ENCODE data around the gene LPCAT1.
"Not testable (repeated sequence)": the region's sequence is repeated elsewhere in the genome, so short reads cannot be mapped to it uniquely, and the experiment has no call there.

The LPCAT1 gene

GRCh38 chr5:1480217-1480616, 43.5 kb downstream of the LPCAT1 start:
- no peak for DNase-seq (ENCODE audit: extremely low read depth, low read depth)

GRCh38 chr5:1479581-1480188, 44.1 kb downstream of the LPCAT1 start:
- TF ChIP-seq CTCF (IDR thresholded peaks at IDR 0.05; ENCODE audit: low read depth, low read length) = peak; percentile 68
- peak; percentile 18 for DNase-seq (ENCODE audit: extremely low read depth, low read depth)

More at GRCh38 chr5:1480217-1480616, 43.5 kb downstream of the LPCAT1 start:
- no peak for TF ChIP-seq CTCF (IDR thresholded peaks at IDR 0.05; ENCODE audit: low read depth, low read length)

- no peak for TF ChIP-seq CTCF (IDR thresholded peaks at IDR 0.05; ENCODE audit: low read depth, low read length)
- no peak for DNase-seq (ENCODE audit: extremely low read depth, low read depth)
Measured at GRCh38 chr5:1479066-1479465, 44.7 kb downstream of the LPCAT1 start.

GRCh38 chr5:1478271-1479035, 45.3 kb downstream of the LPCAT1 start:
- DNase-seq (ENCODE audit: extremely low read depth, low read depth) = no peak
- TF ChIP-seq CTCF (IDR thresholded peaks at IDR 0.05; ENCODE audit: low read depth, low read length) = no peak

GRCh38 chr5:1477341-1477740, 46.4 kb downstream of the LPCAT1 start:
- no peak for DNase-seq (ENCODE audit: extremely low read depth, low read depth)
- TF ChIP-seq CTCF (IDR thresholded peaks at IDR 0.05; ENCODE audit: low read depth, low read length) = no peak

GRCh38 chr5:1476967-1477310, 46.8 kb downstream of the LPCAT1 start:
- TF ChIP-seq CTCF (IDR thresholded peaks at IDR 0.05; ENCODE audit: low read depth, low read length) = no peak
- DNase-seq (ENCODE audit: extremely low read depth, low read depth) = no peak

- no peak for TF ChIP-seq CTCF (IDR thresholded peaks at IDR 0.05; ENCODE audit: low read depth, low read length)
- DNase-seq (ENCODE audit: extremely low read depth, low read depth) = no peak
Measured at GRCh38 chr5:1476181-1476966, 47.4 kb downstream of the LPCAT1 start.

- DNase-seq (ENCODE audit: extremely low read depth, low read depth) = not testable (repeated sequence)
Measured at GRCh38 chr5:1475544-1475900, 48.2 kb downstream of the LPCAT1 start.

Measured in AG09319 (cell line).